Astrocyte of the cerebellum (primary cell): ENCODE results near the gene COL4A6.

Source experiments
- DNase-seq: peaks from one replicate; pipeline ENCODE4 v3.0.0-alpha.2; 2011; ENCODE audit warnings: low read depth
- H3K4me3 ChIP-seq: 2 replicates; pipeline ENCODE4 v1.5.1; 2011; ENCODE audit warnings: mild to moderate bottlenecking, low read depth, low read length, moderate library complexity
- CTCF ChIP-seq: IDR thresholded peaks from 2 replicates; pipeline ENCODE4 v1.5.1; 2012; ENCODE audit warnings: low read length, low read depth, moderate library complexity, mild to moderate bottlenecking; ENCODE audit errors: missing control alignments
- in situ Hi-C: cut with HindIII; loops from 2 replicates; pipeline ENCODE4 v1.10.0; 2017; ENCODE audit warnings: low sequenced_read_pairs

Gene COL4A6

GRCh38 chrX:108138814-108139702 lies 299.2 kb downstream of the COL4A6 start:
- no peak overlapping the region for H3K4me3 ChIP-seq
- DNase-seq, result no peak
- peak; percentile 45 for TF ChIP-seq CTCF
- in situ Hi-C loops, result no loop called here

- no peak for DNase-seq
- no peak for TF ChIP-seq CTCF
- in situ Hi-C loops, result no loop called here
These were observed 303.5 kb downstream of the COL4A6 start for GRCh38 chrX:108134724-108135123.

GRCh38 chrX:108132876-108133275 lies 305.3 kb downstream of the COL4A6 start:
- DNase-seq, result no peak
- H3K4me3 ChIP-seq, result no peak overlapping the region
- in situ Hi-C loops, result no loop called here
- no peak for TF ChIP-seq CTCF

More at GRCh38 chrX:108134724-108135123, 303.5 kb downstream of the COL4A6 start:
- H3K4me3 ChIP-seq, result no peak overlapping the region

GRCh38 chrX:108132034-108132433 lies 306.2 kb downstream of the COL4A6 start:
- no peak for DNase-seq
- in situ Hi-C loops, result no loop called here
- no peak for TF ChIP-seq CTCF
- no peak overlapping the region for H3K4me3 ChIP-seq

DNA sequence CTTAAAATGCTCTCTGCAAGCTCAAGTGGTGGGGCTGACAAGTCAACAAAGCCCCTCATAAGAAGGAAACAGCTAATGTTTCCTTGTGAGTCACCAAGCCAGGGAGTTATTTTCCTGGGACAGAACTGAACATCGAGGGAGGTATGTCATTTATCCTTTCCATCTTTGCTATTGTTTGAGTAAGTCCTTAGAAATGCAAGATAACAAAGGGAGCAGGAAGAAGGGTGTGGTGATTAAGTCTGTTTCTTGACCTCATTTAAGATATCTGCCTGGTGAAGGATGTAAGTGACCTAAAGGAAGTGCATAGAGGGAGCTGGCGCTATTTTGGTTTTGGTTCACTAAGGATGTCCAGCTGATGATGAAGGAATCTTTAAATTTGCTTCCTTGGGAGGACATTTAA lies 306.8 kb downstream of the COL4A6 start:
- no peak for TF ChIP-seq CTCF
- no peak overlapping the region for H3K4me3 ChIP-seq
- in situ Hi-C loops, result no loop called here
- DNase-seq, result no peak

GRCh38 chrX:108130889-108131288 lies 307.3 kb downstream of the COL4A6 start:
- in situ Hi-C loops, result no loop called here
- no peak for TF ChIP-seq CTCF
- no peak overlapping the region for H3K4me3 ChIP-seq
- DNase-seq, result no peak
